NCI-H2029 treated with DMSO at 0.1 percent for 48 hours (cell line): ENCODE measurements around the gene JMJD8.

Experiments used
- DNase-seq: peaks from one replicate; lab custom pipeline; 2025; lab: John Stamatoyannopoulos, UW

Gene JMJD8

DNA sequence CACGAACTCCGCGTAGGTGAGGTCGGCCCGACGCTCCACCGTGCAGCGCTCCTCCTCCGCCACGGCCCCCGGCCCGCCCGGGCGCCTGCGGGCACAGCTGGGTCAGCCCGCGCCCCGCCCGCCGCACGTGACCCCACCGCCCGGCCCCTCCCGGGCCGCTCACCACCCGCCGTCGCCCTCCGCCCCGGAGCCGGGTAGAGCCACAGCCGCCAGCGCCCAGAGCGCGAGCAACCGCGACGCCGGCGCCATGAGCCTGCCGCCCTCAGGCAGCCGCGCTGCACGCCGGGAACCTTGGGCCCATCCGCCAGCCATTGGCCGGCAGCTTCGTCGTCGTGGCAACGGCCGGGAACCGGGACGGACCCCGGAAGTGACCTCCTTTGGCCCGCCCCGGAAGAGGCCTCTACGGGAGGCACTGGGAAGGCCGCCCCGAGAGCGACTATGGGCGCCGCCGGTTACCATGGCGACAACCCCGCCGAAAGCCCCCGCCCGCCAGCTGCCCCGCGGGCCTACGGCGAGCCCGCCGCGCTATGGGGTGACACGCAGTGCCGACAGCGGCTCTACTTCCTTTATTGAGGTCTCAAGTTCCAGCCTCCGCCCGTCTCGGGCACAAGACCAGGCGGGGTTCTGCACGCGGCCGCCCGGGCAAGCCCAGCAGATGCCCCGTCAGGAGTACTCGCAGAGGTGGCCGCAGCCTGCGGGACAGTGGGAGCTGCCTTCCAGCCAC is at the start of gene JMJD8:
TSS of gene JMJD8 (minus strand) at position 264 of the 724 bp plus-strand sequence. CDS start at position 249, 15 bp downstream.
- peak; percentile 51 for DNase-seq

DNA sequence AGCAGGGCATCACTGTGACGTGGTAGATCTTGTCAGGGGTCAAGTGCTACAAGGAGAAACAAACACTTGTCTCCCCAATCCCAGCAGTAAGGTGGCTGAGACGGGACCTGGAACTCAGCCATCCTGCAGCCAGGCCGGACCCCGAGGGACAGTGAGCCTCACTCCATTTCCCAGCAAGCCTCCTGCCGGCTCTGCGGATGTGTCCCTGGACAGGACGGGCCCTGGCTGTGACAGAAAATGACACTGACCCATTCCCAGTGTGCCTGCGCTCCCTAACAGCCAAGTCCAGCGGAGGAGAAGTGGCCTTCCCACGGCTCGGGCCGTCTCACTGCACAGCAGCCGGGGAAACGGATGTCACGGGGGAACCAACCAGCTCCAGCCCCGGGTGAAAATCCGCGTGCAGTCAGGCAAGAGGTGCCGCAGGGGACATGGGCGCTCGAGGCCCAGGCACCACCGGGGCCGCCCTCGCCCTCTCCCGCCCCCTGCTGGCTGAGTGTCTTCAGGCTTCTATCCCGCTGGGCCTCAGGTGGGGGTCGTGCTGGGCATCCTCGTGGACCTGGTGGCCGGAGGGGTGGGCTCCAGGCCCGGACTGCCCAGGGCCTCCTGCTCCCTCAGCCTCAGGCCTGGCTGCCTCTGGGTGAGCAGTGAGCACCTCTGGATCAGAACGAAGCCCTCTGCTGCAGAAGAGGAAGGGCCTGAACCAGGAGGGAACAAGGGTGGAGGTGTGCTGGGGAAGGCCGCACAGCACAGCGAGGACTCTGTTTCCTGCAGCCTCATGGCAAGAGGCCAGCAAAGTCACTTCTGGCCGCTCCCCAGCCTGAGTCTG is 49.5 kb upstream of the JMJD8 start:
- DNase-seq: no peak

DNA sequence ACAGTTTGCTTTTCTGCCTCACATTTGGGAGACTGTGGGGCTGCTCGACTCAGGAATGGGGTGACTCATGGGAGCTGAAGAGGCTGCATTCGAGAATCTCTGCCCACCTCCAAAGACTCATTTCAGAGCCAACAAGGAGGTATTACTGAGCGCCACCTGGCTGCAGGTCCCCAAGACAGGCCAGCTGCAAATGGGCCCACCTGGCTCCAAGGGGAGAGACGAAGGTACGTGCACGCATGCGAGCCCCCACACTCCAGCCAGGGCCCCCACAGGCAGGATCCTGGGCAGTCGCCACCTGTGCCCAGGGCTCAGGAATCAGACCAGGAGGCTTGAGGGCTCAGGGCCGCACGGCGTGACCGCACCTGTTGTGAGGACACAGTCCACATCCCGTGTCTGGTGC is 48.8 kb upstream of the JMJD8 start:
- no peak for DNase-seq

- no peak for DNase-seq
Observed at GRCh38 chr16:732332-732731, 48.2 kb upstream of the JMJD8 start.

- no peak for DNase-seq
Observed at GRCh38 chr16:730666-731509, 46.8 kb upstream of the JMJD8 start.

DNA sequence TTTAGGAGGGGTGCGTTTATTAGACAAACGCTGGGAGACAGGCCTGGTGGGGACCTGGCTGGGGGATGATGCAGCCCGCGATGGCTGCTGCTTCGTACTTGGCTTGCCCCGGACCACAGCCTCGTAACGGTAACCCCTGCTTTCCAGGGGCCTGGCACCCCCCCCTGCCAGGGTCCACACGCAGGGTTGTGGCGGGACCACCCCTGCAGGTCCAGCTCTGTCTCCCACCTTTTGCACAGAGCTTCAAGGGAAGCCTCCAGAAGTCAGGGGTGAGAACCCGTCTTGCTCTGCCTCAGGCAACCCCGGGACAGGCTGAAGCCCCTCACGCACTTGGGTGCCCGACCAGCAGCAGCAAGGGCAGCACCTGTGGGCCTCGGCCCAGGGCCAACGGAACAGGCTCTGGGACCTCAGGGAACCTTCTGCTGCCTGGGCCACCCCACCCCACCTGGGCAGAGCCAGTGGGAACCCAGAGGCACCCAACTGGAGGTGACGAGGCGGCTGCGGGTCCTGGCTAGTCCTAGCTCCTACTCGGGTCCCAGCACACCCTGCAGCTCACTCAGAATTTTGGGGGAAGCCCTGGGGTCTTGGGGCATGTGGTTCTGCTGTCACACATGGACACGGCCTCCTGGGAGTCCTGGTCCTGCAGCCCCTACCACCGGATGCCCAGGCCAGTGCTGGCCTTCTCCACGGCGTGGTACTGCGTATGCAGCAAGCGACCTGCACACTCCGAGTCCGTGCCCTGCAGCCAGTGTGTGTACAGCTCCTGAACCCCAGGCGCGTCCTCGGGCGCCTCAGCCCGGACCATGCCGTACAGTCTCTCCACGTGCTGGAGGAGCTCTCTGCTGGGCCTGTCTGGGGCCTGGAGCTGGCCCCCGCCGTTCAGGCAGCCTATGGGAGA is 45.9 kb upstream of the JMJD8 start:
- no peak for DNase-seq

DNA sequence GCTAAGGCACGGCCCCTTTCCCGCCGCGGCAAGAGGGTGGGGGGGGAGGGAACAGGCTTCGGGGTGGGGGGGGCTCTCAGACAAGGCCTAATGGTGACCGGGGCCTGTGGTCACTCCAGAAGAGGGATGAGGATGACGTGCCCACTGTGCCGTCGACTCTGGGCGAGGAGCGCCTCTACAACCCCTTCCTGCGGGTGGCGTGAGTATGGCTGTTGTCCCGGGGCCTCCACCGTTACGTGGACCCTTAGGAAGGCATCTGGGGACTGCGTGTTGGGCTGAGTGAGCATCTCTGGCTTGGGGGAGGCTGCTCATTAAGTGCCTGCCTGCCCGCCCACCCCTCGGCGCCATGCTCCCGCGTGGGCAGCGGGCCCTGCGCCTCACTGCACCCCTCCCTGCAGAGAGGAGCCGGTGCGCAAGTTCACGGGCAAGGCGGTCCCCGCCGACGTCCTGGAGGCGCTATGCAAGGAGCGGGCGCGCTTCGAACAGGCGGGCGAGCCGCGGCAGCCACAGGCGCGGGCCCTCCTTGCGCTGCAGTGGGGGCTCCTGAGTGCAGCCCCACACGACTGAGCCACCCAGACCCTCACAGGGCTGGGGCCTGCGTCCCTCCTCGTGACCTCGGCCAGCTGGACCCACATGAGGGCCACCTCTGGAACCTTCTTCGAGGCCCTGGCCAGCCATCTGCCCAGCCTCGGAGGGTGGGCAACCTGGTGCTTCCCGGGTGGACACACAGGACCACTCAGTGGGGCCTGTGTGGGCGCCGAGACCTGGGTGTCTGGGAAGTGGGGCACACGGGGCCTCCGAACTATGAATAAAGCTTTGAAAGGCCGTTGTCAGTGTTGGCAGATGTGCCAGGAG is 45.0 kb upstream of the JMJD8 start:
- no peak for DNase-seq

- DNase-seq: no peak
Observed at GRCh38 chr16:728131-728889, 44.2 kb upstream of the JMJD8 start.

GRCh38 chr16:727291-727977 is 43.3 kb upstream of the JMJD8 start:
- no peak for DNase-seq

DNA sequence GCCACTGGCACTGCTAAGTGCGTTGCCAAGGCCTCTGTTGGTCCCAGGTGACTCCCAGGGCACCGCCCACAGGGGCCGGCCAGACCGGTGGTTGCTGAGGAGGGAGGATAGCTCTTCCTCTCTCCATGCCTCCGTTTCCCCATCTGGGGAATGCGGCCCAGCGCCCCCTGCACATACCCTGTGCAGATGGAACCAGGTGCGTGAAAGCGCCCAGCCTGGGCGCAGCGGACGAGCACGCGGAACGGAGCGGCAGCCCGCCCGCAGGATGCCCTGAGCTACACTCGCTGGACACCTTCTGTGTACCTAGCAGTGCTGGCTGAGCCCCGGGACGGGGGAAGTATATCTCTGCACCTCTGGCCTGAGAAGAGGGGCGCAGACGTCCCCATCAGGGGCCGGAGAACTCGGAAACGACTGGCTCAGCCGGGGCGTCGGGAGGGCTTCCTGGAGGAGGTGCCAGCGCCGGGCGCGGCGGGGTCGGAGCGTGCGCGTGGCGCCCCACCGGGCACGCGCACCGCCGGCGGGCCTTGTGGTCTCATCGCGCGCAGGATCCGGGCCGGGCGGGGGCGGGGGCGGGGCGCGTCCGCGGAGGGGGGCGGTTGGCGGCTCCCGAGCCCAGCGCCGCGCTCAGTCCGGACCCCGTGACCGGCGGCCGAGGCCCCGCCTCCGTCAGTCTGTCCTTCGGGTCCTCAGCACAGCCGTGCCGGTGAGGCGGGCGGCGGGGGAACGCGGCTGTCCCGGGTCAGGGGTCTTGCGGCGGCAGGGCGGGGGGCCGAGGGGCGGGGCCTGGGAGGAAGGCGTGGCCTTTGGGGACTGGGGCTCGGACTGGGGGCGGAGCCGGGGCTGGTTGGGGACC is 42.5 kb upstream of the JMJD8 start, which contains the start of the genes CCDC78 and HAGHL:
TSS of gene CCDC78 (minus strand) at position 6 of the 853 bp plus-strand sequence. CDS start 76 bp downstream, outside the sequence.
TSS of gene HAGHL (plus strand) at position 669 of the 853 bp plus-strand sequence. CDS start 404 bp downstream, outside the sequence.
- DNase-seq: no peak

- DNase-seq: no peak
Observed at GRCh38 chr16:726188-726437, 42.0 kb upstream of the JMJD8 start.

DNA sequence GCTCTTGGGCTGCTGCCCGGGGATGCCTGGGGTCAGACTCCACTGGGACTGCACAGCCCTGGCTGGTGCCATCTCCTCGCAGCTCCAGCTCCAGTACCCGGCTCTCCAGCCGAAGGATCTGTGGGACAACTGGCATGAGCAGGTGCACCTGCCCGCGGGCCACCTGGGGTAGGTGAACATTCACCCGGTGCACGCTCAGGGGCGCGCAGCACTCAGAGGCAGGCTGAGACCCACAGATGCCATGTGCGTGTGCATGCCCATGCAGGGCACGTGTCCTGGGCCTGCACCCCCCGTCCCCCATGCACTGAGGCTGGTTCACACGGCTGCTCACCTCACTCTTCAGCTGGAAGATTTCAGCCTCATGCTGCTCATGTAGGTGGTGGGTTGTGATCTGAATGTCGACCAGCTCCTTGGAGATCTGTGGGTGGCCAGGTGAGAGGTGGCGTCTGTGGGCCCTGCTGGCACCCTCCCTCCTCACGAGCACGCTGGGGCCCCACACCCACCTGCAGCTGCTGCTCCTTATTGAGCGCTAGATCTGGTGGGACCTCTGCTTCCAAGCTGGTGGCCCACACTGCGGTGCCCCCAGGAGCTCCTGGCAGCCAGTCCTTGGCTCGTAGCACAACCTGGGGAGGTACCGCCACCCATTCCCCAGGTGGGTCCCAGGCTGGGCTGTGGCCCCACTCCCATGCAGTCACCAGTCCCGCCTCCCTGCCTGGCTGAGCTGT is 41.5 kb upstream of the JMJD8 start:
- no peak for DNase-seq

GRCh38 chr16:725041-725376 is 40.9 kb upstream of the JMJD8 start:
- no peak for DNase-seq

DNA sequence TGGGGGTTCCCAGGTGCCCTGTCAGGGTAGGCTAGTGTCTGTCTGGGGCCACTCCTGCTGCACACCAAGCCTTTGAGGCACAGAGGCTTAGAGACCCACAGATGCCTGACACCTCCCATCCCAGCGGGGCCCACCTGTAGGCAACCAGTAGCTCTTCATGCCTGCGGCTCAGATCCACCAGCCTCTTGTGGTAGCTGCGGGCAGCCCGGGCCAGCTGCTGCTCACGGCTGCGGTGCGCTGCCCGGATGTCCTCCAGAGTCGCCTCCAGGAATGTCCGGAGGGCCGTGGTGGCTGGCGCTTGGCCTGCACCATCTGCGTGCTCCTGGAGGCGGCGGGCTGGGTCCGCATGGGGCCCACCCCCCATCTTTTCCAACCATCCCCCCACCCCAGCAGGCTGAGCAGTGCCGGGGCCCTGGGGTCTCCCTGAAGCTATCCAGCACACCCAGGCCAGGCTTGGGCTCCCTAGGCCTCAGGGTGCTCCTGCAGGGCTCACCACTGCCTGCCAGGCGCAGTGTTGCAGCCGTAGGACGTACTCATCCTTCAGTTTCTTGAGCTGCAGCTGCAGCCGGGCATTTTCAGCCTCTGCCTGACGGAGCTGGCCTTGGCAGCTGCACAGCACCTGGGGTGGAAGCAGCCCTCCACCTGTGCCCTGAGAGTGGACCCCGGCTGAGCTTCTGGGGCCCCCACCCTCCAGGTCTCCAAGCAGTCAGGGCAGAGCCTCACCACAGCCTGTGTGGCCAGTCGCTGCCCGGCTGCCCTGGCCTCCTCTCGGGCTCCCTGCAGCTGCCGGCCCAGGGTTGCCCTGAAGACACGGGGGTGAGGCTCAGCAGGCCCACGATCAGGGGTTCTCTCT is 40.3 kb upstream of the JMJD8 start:
- DNase-seq: no peak

- DNase-seq: no peak
Observed at GRCh38 chr16:723695-724094, 39.6 kb upstream of the JMJD8 start.

DNA sequence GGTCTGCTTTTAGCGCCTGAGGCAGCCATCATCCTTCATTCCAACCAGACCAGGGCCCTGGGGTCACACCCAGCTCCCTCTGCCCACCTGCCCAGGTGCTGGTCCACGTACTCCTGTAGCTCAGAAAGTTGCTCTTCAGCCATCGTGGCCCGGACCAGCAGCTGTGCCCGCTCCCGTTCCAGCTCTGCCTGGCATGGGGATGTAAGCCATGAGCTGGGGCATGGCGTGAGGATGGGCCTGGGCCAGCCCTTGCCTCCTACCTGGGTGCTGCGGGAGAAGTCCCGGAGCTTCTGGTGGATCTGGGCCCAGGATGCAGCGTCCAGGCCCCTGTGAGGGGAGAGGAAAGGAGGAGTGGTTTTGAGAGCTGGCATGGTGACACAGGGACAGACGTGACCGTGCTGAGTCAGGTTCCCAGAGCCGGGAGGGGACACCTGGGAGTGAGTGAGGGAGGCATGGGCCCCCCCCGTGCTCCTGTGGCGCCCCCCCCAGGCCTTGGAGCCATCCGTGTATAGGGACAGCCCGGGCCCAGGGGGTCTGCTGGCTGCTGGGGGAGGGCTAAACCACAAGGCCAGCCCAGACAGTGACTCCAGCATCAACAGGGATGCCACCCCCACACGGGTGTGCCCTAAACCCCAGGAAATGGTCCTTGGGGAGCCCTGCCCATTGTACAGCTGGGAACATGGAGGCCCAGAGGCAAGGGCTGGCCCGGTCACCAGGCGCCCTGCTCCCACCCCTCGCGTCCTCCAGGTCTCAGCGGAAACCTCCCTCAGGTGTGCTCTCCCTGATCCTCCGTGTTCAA is 38.9 kb upstream of the JMJD8 start:
- DNase-seq: no peak
